HepG2 (cell line): ENCODE data around the gene METTL1. TPM values are rescaled to one million over a fixed set of nuclear protein-coding genes. Genes with fewer than 3 reads are reported as not detected.

Experiments
- BORCS8-MEF2B ChIP-seq: sonication (generic); formaldehyde crosslinking; IDR thresholded peaks from 2 replicates; pipeline ENCODE4 v1.8.0; 2022; ENCODE audit warnings: mild to moderate bottlenecking, missing genetic modification reagents
- CEBPG ChIP-seq: IDR thresholded peaks from 2 replicates; pipeline ENCODE4 v1.6.1; 2016
- ISL2 ChIP-seq: sonication (generic); formaldehyde crosslinking; IDR thresholded peaks from 2 replicates; pipeline ENCODE4 v1.5.0; 2020; ENCODE audit warnings: missing genetic modification reagents
- POGZ ChIP-seq: sonication (generic); formaldehyde crosslinking; IDR thresholded peaks from 2 replicates; pipeline ENCODE4 v1.4.0; 2020; ENCODE audit warnings: mild to moderate bottlenecking, missing genetic modification reagents
- TAF1 ChIP-seq: sonication (generic); formaldehyde crosslinking; IDR thresholded peaks from 2 replicates; pipeline ENCODE4 v1.4.0; 2020; ENCODE audit warnings: missing genetic modification reagents
- WIZ ChIP-seq: sonication (generic); formaldehyde crosslinking; IDR thresholded peaks from 2 replicates; pipeline ENCODE4 v1.5.1; 2020; ENCODE audit warnings: mild to moderate bottlenecking, missing genetic modification reagents
- ZMYM3 ChIP-seq: sonication (generic); formaldehyde crosslinking; IDR thresholded peaks from 2 replicates; pipeline ENCODE4 v1.5.1; 2020; ENCODE audit warnings: mild to moderate bottlenecking, missing genetic modification reagents
- ZNF746 ChIP-seq: sonication (generic); formaldehyde crosslinking; IDR thresholded peaks from 2 replicates; pipeline ENCODE4 v1.8.0; 2022; ENCODE audit warnings: mild to moderate bottlenecking, missing genetic modification reagents
- ZNF776 ChIP-seq: sonication (generic); formaldehyde crosslinking; IDR thresholded peaks from 2 replicates; pipeline ENCODE4 v1.4.0; 2020; ENCODE audit warnings: mild to moderate bottlenecking, missing genetic modification reagents
- ZNF790 ChIP-seq: sonication (generic); formaldehyde crosslinking; IDR thresholded peaks from 2 replicates; pipeline ENCODE4 v1.8.0; 2022; ENCODE audit warnings: missing genetic modification reagents, mild to moderate bottlenecking, borderline replicate concordance
- polyA plus RNA-seq, 8 experiments: library from polyadenylated mRNA; depleted of rRNA in 3 of 8; stranded (reverse) in 7 of 8; unstranded in 1 of 8; fragments of >200 nt; fragmentation: Illumina TruSeq in 4 of 8; extraction: Trizol in 4 of 8; gene quantifications; 2 replicates each; pipeline versions ENCODE4 v1.2.1 to v1.2.3, GENCODE V29; 2011 to 2016; ENCODE audit warnings: low read depth in 4 of 8, missing spikeins in 1 of 8, mixed read lengths in 1 of 8; ENCODE audit not compliant: insufficient read depth in 1 of 8
- total RNA-seq, 5 experiments: library from RNA; depleted of rRNA; stranded (reverse); fragments of >200 nt; fragmentation: Illumina TruSeq; extraction: Trizol; gene quantifications; 2 replicates each; pipeline ENCODE4 v1.2.3, GENCODE V29; 2016; ENCODE audit warnings: low read depth in 1 of 5
- TF ChIP-seq, protein P1 (sequence below): sonication (generic); formaldehyde crosslinking; IDR thresholded peaks from 2 replicates; pipeline ENCODE4 v1.4.0; 2020; ENCODE audit warnings: missing genetic modification reagents, borderline replicate concordance
- TF ChIP-seq, protein P2 (sequence below): sonication (generic); formaldehyde crosslinking; IDR thresholded peaks from 2 replicates; pipeline ENCODE4 v1.8.1; 2022; ENCODE audit warnings: low read depth, mild to moderate bottlenecking, missing genetic modification reagents
- TF ChIP-seq, protein P3 (sequence below): sonication (generic); formaldehyde crosslinking; IDR thresholded peaks from 2 replicates; pipeline ENCODE4 v1.4.0; 2020; ENCODE audit warnings: missing genetic modification reagents, borderline replicate concordance
- TF ChIP-seq, protein P4 (sequence below), 2 experiments: sonication (generic) in 1 of 2; formaldehyde crosslinking in 1 of 2; IDR thresholded peaks; 2 replicates each; pipeline versions ENCODE4 v1.4.0 to v1.6.1; 2016 to 2020; ENCODE audit warnings: borderline replicate concordance in 1 of 2, low read depth in 1 of 2, mild to moderate bottlenecking in 1 of 2, missing genetic modification reagents in 1 of 2
- TF ChIP-seq, protein P5 (sequence below): sonication (generic); formaldehyde crosslinking; IDR thresholded peaks from 2 replicates; pipeline ENCODE4 v1.4.0; 2020; ENCODE audit warnings: missing genetic modification reagents

Gene METTL1
- total and polyA plus RNA-seq, 2 of the 13 experiments (the other 11 are each of a cell fraction or from before 2014, with no cell fraction given): 34.7 to 36.9 TPM

DNA sequence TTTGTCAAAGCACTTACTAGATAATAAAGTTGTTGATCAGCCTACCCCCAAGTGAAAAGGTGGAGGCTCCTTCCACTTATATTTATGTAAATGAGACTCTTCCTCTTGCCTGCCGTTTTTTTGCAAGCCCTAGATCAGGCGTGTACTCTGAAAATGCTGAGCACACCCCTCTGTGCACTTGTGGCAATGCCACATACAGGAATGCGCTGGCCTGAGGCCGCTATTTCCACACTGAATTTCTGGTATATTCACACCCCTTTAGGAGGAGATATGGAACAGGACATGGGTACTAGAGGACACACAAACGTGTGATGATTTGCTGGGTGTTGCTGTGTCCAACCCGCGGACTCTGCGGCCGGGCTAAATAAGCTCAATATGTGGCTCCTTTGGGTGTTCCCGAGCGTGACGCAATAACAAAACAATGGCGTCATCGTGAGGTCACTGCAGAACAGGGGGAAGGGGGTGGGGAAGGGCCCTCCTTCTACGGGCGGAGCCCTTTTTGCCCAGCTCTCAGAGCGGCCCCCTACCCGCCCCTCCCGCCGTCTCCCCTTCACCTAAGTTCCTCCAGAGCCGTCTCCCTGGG lies 27.6 kb downstream of the METTL1 start (continued):
- TF ChIP-seq ISL2 (CRISPR knock-in tag) (peak; percentile 47; the same call in 1 of the 2 replicates), ZNF790 (no peak), ZMYM3 (CRISPR knock-in tag) (0 out of 2 replicates have a peak, but pooled peaks have one; percentile 2), BORCS8-MEF2B (CRISPR knock-in tag) (no peak; the same call in 1 of the 2 replicates), WIZ (CRISPR knock-in tag) (0 out of 2 replicates have a peak, but pooled peaks have one; percentile 19), ZNF746 (CRISPR knock-in tag) (peak; percentile 41; the same call in 1 of the 2 replicates), TAF1 (CRISPR knock-in tag) (peak; percentile 6; the same call in 1 of the 2 replicates), CEBPG (peak; percentile 54), POGZ (CRISPR knock-in tag) (peak; percentile 1; the same call in 1 of the 2 replicates), ZNF776 (CRISPR knock-in tag) (0 out of 2 replicates have a peak, but pooled peaks have one; percentile 6)
- TF ChIP-seq, protein P1, sequence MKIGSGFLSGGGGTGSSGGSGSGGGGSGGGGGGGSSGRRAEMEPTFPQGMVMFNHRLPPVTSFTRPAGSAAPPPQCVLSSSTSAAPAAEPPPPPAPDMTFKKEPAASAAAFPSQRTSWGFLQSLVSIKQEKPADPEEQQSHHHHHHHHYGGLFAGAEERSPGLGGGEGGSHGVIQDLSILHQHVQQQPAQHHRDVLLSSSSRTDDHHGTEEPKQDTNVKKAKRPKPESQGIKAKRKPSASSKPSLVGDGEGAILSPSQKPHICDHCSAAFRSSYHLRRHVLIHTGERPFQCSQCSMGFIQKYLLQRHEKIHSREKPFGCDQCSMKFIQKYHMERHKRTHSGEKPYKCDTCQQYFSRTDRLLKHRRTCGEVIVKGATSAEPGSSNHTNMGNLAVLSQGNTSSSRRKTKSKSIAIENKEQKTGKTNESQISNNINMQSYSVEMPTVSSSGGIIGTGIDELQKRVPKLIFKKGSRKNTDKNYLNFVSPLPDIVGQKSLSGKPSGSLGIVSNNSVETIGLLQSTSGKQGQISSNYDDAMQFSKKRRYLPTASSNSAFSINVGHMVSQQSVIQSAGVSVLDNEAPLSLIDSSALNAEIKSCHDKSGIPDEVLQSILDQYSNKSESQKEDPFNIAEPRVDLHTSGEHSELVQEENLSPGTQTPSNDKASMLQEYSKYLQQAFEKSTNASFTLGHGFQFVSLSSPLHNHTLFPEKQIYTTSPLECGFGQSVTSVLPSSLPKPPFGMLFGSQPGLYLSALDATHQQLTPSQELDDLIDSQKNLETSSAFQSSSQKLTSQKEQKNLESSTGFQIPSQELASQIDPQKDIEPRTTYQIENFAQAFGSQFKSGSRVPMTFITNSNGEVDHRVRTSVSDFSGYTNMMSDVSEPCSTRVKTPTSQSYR (CRISPR knock-in tag): peak; percentile 68; the same call in 1 of the 2 replicates
- TF ChIP-seq, protein P2, sequence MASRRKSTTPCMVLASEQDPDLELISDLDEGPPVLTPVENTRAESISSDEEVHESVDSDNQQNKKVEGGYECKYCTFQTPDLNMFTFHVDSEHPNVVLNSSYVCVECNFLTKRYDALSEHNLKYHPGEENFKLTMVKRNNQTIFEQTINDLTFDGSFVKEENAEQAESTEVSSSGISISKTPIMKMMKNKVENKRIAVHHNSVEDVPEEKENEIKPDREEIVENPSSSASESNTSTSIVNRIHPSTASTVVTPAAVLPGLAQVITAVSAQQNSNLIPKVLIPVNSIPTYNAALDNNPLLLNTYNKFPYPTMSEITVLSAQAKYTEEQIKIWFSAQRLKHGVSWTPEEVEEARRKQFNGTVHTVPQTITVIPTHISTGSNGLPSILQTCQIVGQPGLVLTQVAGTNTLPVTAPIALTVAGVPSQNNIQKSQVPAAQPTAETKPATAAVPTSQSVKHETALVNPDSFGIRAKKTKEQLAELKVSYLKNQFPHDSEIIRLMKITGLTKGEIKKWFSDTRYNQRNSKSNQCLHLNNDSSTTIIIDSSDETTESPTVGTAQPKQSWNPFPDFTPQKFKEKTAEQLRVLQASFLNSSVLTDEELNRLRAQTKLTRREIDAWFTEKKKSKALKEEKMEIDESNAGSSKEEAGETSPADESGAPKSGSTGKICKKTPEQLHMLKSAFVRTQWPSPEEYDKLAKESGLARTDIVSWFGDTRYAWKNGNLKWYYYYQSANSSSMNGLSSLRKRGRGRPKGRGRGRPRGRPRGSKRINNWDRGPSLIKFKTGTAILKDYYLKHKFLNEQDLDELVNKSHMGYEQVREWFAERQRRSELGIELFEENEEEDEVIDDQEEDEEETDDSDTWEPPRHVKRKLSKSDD: peak; percentile 99
- TF ChIP-seq, protein P3, sequence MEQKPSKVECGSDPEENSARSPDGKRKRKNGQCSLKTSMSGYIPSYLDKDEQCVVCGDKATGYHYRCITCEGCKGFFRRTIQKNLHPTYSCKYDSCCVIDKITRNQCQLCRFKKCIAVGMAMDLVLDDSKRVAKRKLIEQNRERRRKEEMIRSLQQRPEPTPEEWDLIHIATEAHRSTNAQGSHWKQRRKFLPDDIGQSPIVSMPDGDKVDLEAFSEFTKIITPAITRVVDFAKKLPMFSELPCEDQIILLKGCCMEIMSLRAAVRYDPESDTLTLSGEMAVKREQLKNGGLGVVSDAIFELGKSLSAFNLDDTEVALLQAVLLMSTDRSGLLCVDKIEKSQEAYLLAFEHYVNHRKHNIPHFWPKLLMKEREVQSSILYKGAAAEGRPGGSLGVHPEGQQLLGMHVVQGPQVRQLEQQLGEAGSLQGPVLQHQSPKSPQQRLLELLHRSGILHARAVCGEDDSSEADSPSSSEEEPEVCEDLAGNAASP (CRISPR knock-in tag): 0 out of 2 replicates have a peak, but pooled peaks have one; percentile 14
- TF ChIP-seq, protein P4, sequence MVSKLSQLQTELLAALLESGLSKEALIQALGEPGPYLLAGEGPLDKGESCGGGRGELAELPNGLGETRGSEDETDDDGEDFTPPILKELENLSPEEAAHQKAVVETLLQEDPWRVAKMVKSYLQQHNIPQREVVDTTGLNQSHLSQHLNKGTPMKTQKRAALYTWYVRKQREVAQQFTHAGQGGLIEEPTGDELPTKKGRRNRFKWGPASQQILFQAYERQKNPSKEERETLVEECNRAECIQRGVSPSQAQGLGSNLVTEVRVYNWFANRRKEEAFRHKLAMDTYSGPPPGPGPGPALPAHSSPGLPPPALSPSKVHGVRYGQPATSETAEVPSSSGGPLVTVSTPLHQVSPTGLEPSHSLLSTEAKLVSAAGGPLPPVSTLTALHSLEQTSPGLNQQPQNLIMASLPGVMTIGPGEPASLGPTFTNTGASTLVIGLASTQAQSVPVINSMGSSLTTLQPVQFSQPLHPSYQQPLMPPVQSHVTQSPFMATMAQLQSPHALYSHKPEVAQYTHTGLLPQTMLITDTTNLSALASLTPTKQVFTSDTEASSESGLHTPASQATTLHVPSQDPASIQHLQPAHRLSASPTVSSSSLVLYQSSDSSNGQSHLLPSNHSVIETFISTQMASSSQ (IDR thresholded peaks at IDR 0.05; ENCODE audit: low read depth): 0 out of 2 replicates have a peak, but pooled peaks have one; percentile 24
- TF ChIP-seq, protein P4 (CRISPR knock-in tag; IDR thresholded peaks at IDR 0.05; ENCODE audit: borderline replicate concordance): no peak
- TF ChIP-seq, protein P5, sequence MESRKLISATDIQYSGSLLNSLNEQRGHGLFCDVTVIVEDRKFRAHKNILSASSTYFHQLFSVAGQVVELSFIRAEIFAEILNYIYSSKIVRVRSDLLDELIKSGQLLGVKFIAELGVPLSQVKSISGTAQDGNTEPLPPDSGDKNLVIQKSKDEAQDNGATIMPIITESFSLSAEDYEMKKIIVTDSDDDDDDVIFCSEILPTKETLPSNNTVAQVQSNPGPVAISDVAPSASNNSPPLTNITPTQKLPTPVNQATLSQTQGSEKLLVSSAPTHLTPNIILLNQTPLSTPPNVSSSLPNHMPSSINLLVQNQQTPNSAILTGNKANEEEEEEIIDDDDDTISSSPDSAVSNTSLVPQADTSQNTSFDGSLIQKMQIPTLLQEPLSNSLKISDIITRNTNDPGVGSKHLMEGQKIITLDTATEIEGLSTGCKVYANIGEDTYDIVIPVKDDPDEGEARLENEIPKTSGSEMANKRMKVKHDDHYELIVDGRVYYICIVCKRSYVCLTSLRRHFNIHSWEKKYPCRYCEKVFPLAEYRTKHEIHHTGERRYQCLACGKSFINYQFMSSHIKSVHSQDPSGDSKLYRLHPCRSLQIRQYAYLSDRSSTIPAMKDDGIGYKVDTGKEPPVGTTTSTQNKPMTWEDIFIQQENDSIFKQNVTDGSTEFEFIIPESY (CRISPR knock-in tag): no peak
